Uterus (tissue), 4 donors: ENCODE measurements around the gene RPUSD2. TPM values are rescaled to one million over a fixed set of nuclear protein-coding genes. Genes with fewer than 3 reads are reported as not detected.

Experiments
- DNase-seq, 2 donors: peaks; one replicate each; pipeline ENCODE4 v3.0.0-alpha.2; 2019 to 2020
- H3K27ac ChIP-seq, 2 donors: fragments of 200-600 bp; sonication (generic); 1 replicate in 1 of 2; 2 replicates in 1 of 2; pipeline ENCODE4 v1.5.1; 2016 to 2018
- H3K27me3 ChIP-seq, 2 donors: fragments of 200-600 bp; sonication (generic); one replicate each; pipeline ENCODE4 v1.5.1; 2018 to 2019; ENCODE audit warnings: control low read depth in 1 of 2
- H3K36me3 ChIP-seq, 2 donors: fragments of 200-600 bp; sonication (generic); one replicate each; pipeline ENCODE4 v1.5.1; 2019; ENCODE audit warnings: control low read depth in 1 of 2
- H3K4me1 ChIP-seq, 2 donors: fragments of 200-600 bp; sonication (generic); one replicate each; pipeline ENCODE4 v1.5.1; 2018 to 2019; ENCODE audit warnings: control low read depth in 1 of 2
- H3K4me3 ChIP-seq, 2 donors: fragments of 200-600 bp; sonication (generic); 1 replicate in 1 of 2; 2 replicates in 1 of 2; pipeline ENCODE4 v1.5.1; 2018 to 2019; ENCODE audit warnings: mild to moderate bottlenecking in 1 of 2
- H3K9me3 ChIP-seq, 2 donors: fragments of 200-600 bp; sonication (generic); one replicate each; pipeline ENCODE4 v1.5.1; 2019; ENCODE audit warnings: control low read depth in 1 of 2
- POLR2A ChIP-seq, 2 donors: fragments of 450-650 bp; IDR thresholded peaks; one replicate each; pipeline ENCODE4 v1.6.1; 2016; ENCODE audit warnings: antibody characterized with exemption in 2 of 2, mild to moderate bottlenecking in 1 of 2, moderate library complexity in 1 of 2
- intact Hi-C: fragments of 100-400 bp; cut with DNase I; formaldehyde crosslinking; loops from one replicate; pipeline ENCODE4 v1.15.1; 2023; ENCODE audit warnings: low total_unique reads
- total RNA-seq, 4 donors: library from RNA; depleted of rRNA in 3 of 4; stranded (reverse); fragments of >200 nt in 3 of 4; gene quantifications; one replicate each; pipeline versions ENCODE4 v1.1.0 to v1.2.4, GENCODE V29; 2014 to 2023
- TF ChIP-seq, protein P1 (sequence below), 4 experiments: fragments of 200-600 bp in 2 of 4; fragments of 450-650 bp in 2 of 4; sonication (generic) in 2 of 4; IDR thresholded peaks; one replicate each; pipeline ENCODE4 v1.5.1; 2016 to 2019; ENCODE audit warnings: antibody characterized with exemption in 4 of 4, mild to moderate bottlenecking in 2 of 4, moderate library complexity in 1 of 4
- donor health status: DM: yes; HTN: yes; CAD: no.

RPUSD2 gene
- total RNA-seq, 4 donors from 2014 or later, result 0.29 to 18.6 (median 5.0) TPM

DNA sequence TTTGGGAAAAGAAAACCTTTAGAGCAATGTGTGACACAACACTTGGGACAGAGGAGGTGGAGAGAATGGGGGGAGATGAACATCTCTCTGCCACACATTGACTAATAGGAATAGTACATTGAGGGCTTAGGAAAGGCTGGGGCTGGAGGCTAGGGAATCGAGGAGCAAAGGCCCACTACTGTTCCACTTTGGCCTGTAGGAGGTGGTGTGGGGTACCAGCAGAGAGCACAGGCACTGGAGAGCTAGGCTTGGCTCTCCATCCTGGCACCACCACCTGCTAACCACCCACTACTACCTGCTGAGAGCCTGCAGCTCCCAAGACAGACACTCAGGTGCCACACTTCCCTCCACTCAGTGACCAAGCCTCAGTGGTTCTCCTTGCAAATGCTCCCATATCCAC lies 23.6 kb upstream of the RPUSD2 start:
- H3K36me3 ChIP-seq, result no peaks in the 10 kb centered on the region
- intact Hi-C loops, result no loop called here
- no peak overlapping the region for H3K27ac ChIP-seq
- no peaks in the 10 kb centered on the region for H3K4me1 ChIP-seq
- no peak for DNase-seq
- H3K27me3 ChIP-seq, result no peaks in the 10 kb centered on the region
- no peak overlapping the region for H3K4me3 ChIP-seq
- no peaks in the 10 kb centered on the region for H3K9me3 ChIP-seq
- TF ChIP-seq, protein P1, sequence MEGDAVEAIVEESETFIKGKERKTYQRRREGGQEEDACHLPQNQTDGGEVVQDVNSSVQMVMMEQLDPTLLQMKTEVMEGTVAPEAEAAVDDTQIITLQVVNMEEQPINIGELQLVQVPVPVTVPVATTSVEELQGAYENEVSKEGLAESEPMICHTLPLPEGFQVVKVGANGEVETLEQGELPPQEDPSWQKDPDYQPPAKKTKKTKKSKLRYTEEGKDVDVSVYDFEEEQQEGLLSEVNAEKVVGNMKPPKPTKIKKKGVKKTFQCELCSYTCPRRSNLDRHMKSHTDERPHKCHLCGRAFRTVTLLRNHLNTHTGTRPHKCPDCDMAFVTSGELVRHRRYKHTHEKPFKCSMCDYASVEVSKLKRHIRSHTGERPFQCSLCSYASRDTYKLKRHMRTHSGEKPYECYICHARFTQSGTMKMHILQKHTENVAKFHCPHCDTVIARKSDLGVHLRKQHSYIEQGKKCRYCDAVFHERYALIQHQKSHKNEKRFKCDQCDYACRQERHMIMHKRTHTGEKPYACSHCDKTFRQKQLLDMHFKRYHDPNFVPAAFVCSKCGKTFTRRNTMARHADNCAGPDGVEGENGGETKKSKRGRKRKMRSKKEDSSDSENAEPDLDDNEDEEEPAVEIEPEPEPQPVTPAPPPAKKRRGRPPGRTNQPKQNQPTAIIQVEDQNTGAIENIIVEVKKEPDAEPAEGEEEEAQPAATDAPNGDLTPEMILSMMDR (IDR thresholded peaks at IDR 0.05), result no peak
- no peak for TF ChIP-seq POLR2A (IDR thresholded peaks at IDR 0.05)

DNA sequence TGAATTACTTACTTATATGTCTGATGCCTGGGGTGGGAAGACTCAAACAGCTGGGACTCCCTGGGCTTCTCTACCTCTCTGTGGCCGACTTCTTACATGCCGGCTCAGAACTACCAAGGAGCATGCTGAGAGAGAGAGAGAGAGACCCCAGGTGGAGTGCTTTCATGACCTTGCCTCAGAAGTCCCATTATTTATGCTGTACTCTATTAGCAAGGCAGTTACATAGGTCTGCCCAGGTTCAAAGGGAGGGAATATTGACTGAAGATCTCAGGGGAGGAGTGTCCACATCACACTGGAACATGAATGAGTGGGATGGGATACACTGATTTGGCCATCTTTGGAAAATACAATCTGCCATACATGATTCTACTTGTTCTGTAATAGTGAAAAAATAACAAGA lies 20.5 kb upstream of the RPUSD2 start:
- Histone ChIP-seq H3K36me3 (no peaks in the 10 kb centered on the region), H3K4me3 (no peak overlapping the region)
- intact Hi-C loops, result no loop called here

DNA sequence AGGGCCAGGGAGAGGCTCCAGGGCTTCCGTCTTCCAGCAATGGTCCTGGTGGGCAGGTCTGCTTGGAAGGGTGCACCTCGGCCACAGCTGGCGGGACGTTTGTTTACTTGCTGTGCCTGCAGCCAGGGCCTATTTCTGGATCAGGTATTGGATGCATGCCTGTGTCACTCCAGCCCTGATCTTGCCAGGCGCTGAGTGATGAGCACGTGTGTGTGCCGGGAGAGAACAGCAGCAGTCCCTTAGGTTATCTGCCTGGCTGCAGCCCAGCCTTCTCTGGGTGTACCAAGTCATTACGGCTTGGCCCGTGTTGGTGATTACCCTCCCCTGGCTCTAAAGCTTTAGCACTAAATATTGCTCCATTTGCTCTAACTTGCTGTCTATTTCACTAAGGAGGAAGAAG lies 19.2 kb upstream of the RPUSD2 start:
- H3K27me3 ChIP-seq, result no peaks in the 10 kb centered on the region
- H3K4me3 ChIP-seq, result no peak overlapping the region
- intact Hi-C loops, result no loop called here
- no peak for TF ChIP-seq POLR2A (IDR thresholded peaks at IDR 0.05)
- TF ChIP-seq, protein P1 (IDR thresholded peaks at IDR 0.05), result no peak
- no peak for DNase-seq
- no peaks in the 10 kb centered on the region for H3K4me1 ChIP-seq
- no peak overlapping the region for H3K27ac ChIP-seq
- H3K9me3 ChIP-seq, result no peaks in the 10 kb centered on the region
- no peaks in the 10 kb centered on the region for H3K36me3 ChIP-seq

More for the DNA sequence above, 20.5 kb upstream of the RPUSD2 start:
- DNase-seq, result no peak
- TF ChIP-seq, protein P1 (IDR thresholded peaks at IDR 0.05), result no peak
- TF ChIP-seq POLR2A (IDR thresholded peaks at IDR 0.05), result no peak
- Histone ChIP-seq H3K9me3 (no peaks in the 10 kb centered on the region), H3K27me3 (no peaks in the 10 kb centered on the region), H3K4me1 (no peaks in the 10 kb centered on the region), H3K27ac (no peak overlapping the region)

DNA sequence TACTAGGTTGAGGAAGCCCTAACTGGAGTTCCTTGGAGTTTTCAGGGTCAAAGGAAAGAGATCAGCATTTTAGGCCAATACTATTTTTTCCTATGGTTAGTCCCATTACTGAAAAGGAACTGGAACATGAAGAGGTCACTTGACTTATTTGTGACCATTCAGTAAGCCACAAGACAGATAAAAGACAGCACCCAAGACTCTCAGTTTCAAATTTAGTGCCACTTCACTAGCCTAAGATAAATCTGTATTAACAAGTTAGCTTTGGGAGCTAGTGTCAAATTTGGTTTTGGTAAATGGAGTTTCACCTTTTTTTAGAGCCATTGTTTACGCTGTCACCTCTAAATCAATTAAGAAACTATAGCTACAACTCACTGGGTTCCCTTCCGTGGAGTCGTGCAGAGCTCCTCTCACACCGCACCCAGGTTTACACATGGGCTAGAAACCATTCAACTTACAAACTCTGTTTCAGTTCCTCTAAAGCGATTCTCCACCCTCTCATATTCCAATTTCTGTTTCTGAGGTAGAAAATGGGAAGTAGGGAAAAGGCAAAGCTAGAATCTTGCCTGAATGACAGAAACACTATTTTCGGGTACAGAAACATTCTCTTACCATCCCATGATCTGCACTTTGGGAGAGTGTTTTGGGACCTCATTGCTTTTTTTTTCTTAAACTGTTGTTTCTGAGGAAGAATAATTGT lies 18.6 kb upstream of the RPUSD2 start:
- Histone ChIP-seq H3K36me3 (no peaks in the 10 kb centered on the region), H3K27me3 (no peaks in the 10 kb centered on the region), H3K4me1 (no peaks in the 10 kb centered on the region), H3K4me3 (no peak overlapping the region), H3K27ac (no peak overlapping the region), H3K9me3 (no peaks in the 10 kb centered on the region)
- DNase-seq, result no peak
- intact Hi-C loops, result no loop called here
- TF ChIP-seq, protein P1 (IDR thresholded peaks at IDR 0.05), result no peak
- TF ChIP-seq POLR2A (IDR thresholded peaks at IDR 0.05), result no peak

DNA sequence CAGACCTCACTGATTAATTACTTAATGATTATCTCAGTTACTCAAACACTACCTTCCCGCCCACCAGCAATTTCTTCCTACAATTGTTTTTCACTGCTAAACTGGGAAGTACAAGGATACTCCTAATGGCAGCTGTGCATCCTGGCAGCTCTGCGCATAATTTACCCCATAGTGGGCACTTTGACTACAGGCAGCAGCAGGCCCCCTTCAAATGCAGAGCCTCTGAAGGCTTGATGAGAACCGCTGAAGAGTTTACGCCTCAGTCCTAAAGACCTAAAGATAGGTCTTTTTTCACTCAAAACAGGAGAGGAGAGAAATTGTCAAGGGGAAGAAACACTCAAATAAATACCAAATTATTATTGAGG lies 15.0 kb upstream of the RPUSD2 start:
- H3K27me3 ChIP-seq, result no peaks in the 10 kb centered on the region
- intact Hi-C loops, result no loop called here

More for the DNA sequence above, 15.0 kb upstream of the RPUSD2 start:
- H3K4me3 ChIP-seq, result no peak overlapping the region
- no peaks in the 10 kb centered on the region for H3K9me3 ChIP-seq
- no peak for TF ChIP-seq POLR2A (IDR thresholded peaks at IDR 0.05)
- TF ChIP-seq, protein P1 (IDR thresholded peaks at IDR 0.05), result no peak
- H3K27ac ChIP-seq, result no peak overlapping the region
- no peaks in the 10 kb centered on the region for H3K36me3 ChIP-seq
- no peaks in the 10 kb centered on the region for H3K4me1 ChIP-seq
- DNase-seq, result no peak
